CD4-positive, alpha-beta memory T cell (primary cell): ENCODE data around the gene HNRNPA1. TPM values are rescaled to one million over a fixed set of nuclear protein-coding genes. Genes with fewer than 3 reads are reported as not detected.
"Not testable (repeated sequence)": the region's sequence is repeated elsewhere in the genome, so short reads cannot be mapped to it uniquely, and the experiment has no call there.

ENCODE experiments used
- CTCF ChIA-PET: fragments of 350-600 bp; sonication (Branson Sonifier 250); formaldehyde crosslinking; loops from one replicate; lab custom pipeline; 2021; ENCODE audit warnings: inconsistent platforms; ENCODE audit not compliant: partially characterized antibody; lab: Charles Lee
- POLR2A ChIA-PET: fragments of 350-600 bp; sonication (Branson Sonifier 250); formaldehyde crosslinking; loops from one replicate; lab custom pipeline; 2021; ENCODE audit not compliant: partially characterized antibody; lab: Charles Lee
- DNase-seq, 5 donors: peaks; one replicate each; pipeline versions ENCODE4 v3.0.0 to v3.0.0-alpha.2; 2020 to 2022; ENCODE audit warnings: mixed read lengths in 1 of 5
- H3K27ac ChIP-seq: one replicate; pipeline ENCODE4 v1.7.0; 2013; ENCODE audit warnings: low read depth, low read length
- H3K27me3 ChIP-seq: 2 replicates; pipeline ENCODE4 v1.7.0; 2013; ENCODE audit warnings: mild to moderate bottlenecking, low read length, moderate library complexity; ENCODE audit not compliant: insufficient read depth
- H3K36me3 ChIP-seq: 2 replicates; pipeline ENCODE4 v1.7.0; 2013; ENCODE audit warnings: mild to moderate bottlenecking, low read length, moderate library complexity; ENCODE audit not compliant: insufficient read depth
- H3K4me1 ChIP-seq: 2 replicates; pipeline ENCODE4 v1.7.0; 2013; ENCODE audit warnings: mild to moderate bottlenecking, low read length, moderate library complexity; ENCODE audit not compliant: insufficient read depth
- H3K4me3 ChIP-seq, 2 donors: one replicate each; pipeline ENCODE4 v1.7.0; 2013; ENCODE audit warnings: low read length in 2 of 2, mild to moderate bottlenecking in 1 of 2
- H3K9me3 ChIP-seq, 2 donors: one replicate each; pipeline ENCODE4 v1.7.0; 2013; ENCODE audit warnings: low read length in 2 of 2, control low read depth in 1 of 2; ENCODE audit not compliant: control insufficient read depth in 1 of 2
- H3K27ac Mint-ChIP-seq, 7 donors: one replicate each; pipeline ENCODE4 v1.8.0; 2020 to 2021; ENCODE audit warnings: mixed read lengths in 7 of 7, mild to moderate bottlenecking in 6 of 7, inconsistent platforms in 3 of 7, moderate library complexity in 3 of 7
- H3K27me3 Mint-ChIP-seq, 2 donors: one replicate each; pipeline ENCODE4 v1.8.0; 2020 to 2021; ENCODE audit warnings: mixed read lengths in 2 of 2
- H3K36me3 Mint-ChIP-seq, 2 donors: one replicate each; pipeline ENCODE4 v1.8.0; 2020 to 2021; ENCODE audit warnings: mixed read lengths in 2 of 2, inconsistent platforms in 1 of 2, mild to moderate bottlenecking in 1 of 2
- H3K4me1 Mint-ChIP-seq, 4 donors: one replicate each; pipeline ENCODE4 v1.8.0; 2020 to 2021; ENCODE audit warnings: mixed read lengths in 4 of 4, mild to moderate bottlenecking in 1 of 4
- H3K4me3 Mint-ChIP-seq, 8 donors: one replicate each; pipeline ENCODE4 v1.8.0; 2020 to 2021; ENCODE audit warnings: mixed read lengths in 8 of 8, mild to moderate bottlenecking in 7 of 8, moderate library complexity in 6 of 8, inconsistent platforms in 3 of 8
- H3K9me3 Mint-ChIP-seq, 8 donors: one replicate each; pipeline ENCODE4 v1.8.0; 2020 to 2021; ENCODE audit warnings: mixed read lengths in 8 of 8, mild to moderate bottlenecking in 5 of 8, inconsistent platforms in 3 of 8, moderate library complexity in 1 of 8
- intact Hi-C: fragments of 100-400 bp; cut with micrococcal nuclease; formaldehyde crosslinking; loops from one replicate; pipeline ENCODE4 v1.15.1; 2023
- polyA plus RNA-seq, 2 donors: library from polyadenylated mRNA; unstranded; fragments of 300-500 nt; fragmentation: Illumina TruSeq; gene quantifications; one replicate each; pipeline ENCODE4 v1.2.3, GENCODE V29; 2021
- total RNA-seq, 2 experiments: library from RNA; stranded (reverse); gene quantifications; one replicate each; pipeline ENCODE4 v1.2.3, GENCODE V29; 2021

The HNRNPA1 gene
- total and polyA plus RNA-seq, 4 experiments from 2014 or later, result 756 to 1,061 (median 972) TPM

DNA sequence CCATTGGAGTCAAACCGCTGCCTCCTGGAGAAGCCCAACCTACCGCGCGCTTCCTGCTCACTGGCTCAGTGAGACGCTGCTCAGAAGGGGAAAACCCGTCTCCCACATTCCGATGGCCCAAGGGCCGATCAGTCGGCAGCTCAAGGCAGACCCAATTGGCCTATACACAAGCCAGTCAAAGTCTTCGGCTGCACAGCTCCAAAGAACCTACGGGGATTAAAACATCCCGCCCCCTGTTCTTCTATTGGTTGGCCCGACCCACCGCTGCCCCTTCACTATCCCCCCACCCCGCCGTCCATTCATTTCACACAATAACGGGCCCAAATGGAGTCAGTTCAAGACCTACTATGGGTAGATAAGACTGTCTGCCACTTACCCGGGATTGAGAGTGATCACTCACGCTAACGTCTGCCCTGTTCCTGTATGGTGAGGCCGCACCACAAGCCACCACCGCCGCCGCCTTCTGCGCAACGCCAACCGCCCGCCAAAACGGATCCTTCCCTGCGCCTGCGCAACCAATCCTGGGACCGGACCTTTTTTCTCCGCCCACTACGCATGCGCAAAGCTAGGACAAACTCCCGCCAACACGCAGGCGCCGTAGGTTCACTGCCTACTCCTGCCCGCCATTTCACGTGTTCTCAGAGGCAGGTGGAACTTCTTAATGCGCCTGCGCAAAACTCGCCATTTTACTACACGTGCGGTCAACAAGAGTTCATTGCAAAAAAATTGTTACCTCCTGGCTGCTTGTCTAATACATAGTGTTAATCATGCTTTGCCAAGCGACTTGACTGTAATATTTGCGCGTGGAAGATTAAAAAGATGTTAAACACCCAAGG, 676 bp upstream of the HNRNPA1 start, which contains the start of gene CBX5:
Gene CBX5 (minus strand): TSS at position 491 of the 836 bp plus-strand sequence. CDS start 22,472 bp downstream, outside the sequence.
- peaks cover 28% of the 10 kb centered on the region for H3K36me3 ChIP-seq
- peak within 1 kb of the TSS; percentile 90 to 94 for H3K4me3 ChIP-seq
- peaks cover 3 to 6% of the 10 kb centered on the region in 2 donors for H3K36me3 Mint-ChIP-seq
- DNase-seq, result peak; percentile 99 to 100 (median 100)
- H3K27ac Mint-ChIP-seq, result no peak within 1 kb of the TSS
- no peaks in the 10 kb centered on the region for H3K9me3 ChIP-seq
- H3K4me3 Mint-ChIP-seq, result no peak within 1 kb of the TSS
- H3K4me1 Mint-ChIP-seq, result peaks cover 21 to 56% (median 35%) of the 10 kb centered on the region in 4 donors
- H3K4me1 ChIP-seq, result peaks cover 75% of the 10 kb centered on the region
- no peaks in the 10 kb centered on the region for H3K27me3 ChIP-seq
- CTCF ChIA-PET, result interaction anchor here (0.9 to 4.0 kb wide), 9 partner anchors 13 to 125 kb away, joined by 3 to 25 read pairs (median 6); partner anchors contain the start of gene COPZ1
- H3K9me3 Mint-ChIP-seq, result peaks cover 0 to 2% (median 0%) of the 10 kb centered on the region in 8 donors
- peak within 1 kb of the TSS; percentile 92 for H3K27ac ChIP-seq
- no peaks in the 10 kb centered on the region for H3K27me3 Mint-ChIP-seq
- intact Hi-C loops, result loop anchor here (1.0 kb wide), 3 partner anchors 44 to 217 kb away; partner anchors contain the start of gene NCKAP1L
- POLR2A ChIA-PET, result interaction anchor here (0.6 to 3.1 kb wide), 43 partner anchors 7 to 1835 kb away, joined by 3 to 69 read pairs (median 4); partner anchors contain the start of genes CALCOCO1, COPZ1, EIF4B and ITGA5

DNA sequence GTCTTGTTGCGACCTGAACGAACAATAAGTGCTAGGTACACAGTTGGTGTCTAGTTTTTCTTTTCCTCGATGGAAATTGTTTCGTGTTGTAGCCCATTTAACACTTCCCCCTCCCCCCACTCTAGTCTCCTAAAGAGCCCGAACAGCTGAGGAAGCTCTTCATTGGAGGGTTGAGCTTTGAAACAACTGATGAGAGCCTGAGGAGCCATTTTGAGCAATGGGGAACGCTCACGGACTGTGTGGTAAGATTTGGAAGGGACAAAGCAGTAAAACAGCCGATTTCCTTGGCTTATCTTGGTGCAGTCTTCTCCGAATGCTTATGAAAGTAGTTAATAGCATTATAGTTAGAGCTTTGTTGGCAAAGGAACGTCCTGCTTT, 724 bp downstream of the HNRNPA1 start:
- H3K27me3 Mint-ChIP-seq, intact Hi-C loops: not testable (repeated sequence)

GRCh38 chr12:54281694-54282093, 1.2 kb downstream of the HNRNPA1 start:
- Mint-ChIP-seq H3K36me3 (peaks cover 0 to 19% of the 10 kb centered on the region in 2 donors), H3K4me1 (peaks cover 3 to 50% (median 27%) of the 10 kb centered on the region in 4 donors)
- CTCF ChIA-PET, result interaction anchor here (1.0 to 4.0 kb wide), 5 partner anchors 12 to 75 kb away, joined by 3 to 25 read pairs (median 14); partner anchors contain the start of gene COPZ1
- POLR2A ChIA-PET, result interaction anchor here (0.7 to 3.1 kb wide), 12 partner anchors 9 to 216 kb away, joined by 3 to 69 read pairs (median 9); partner anchors contain the start of genes COPZ1, ITGA5, NCKAP1L and NFE2
- H3K27me3 Mint-ChIP-seq, H3K9me3 ChIP-seq, H3K4me3 Mint-ChIP-seq, H3K27me3 ChIP-seq, DNase-seq, intact Hi-C loops, H3K27ac Mint-ChIP-seq, H3K9me3 Mint-ChIP-seq: not testable (repeated sequence)
- Histone ChIP-seq H3K27ac (peak overlapping the region; percentile 92), H3K36me3 (peaks cover 45% of the 10 kb centered on the region), H3K4me1 (peaks cover 78% of the 10 kb centered on the region), H3K4me3 (peak overlapping the region; percentile 90 to 94)

More for the DNA sequence above, 724 bp downstream of the HNRNPA1 start:
- H3K4me3 Mint-ChIP-seq, H3K9me3 ChIP-seq, DNase-seq, H3K27ac Mint-ChIP-seq, H3K27me3 ChIP-seq, H3K9me3 Mint-ChIP-seq: not testable (repeated sequence)
- POLR2A ChIA-PET, result interaction anchor here (0.7 to 3.1 kb wide), 13 partner anchors 9 to 217 kb away, joined by 3 to 69 read pairs (median 5); partner anchors contain the start of genes COPZ1, ITGA5, NCKAP1L and NFE2
- Mint-ChIP-seq H3K36me3 (peaks cover 0 to 18% of the 10 kb centered on the region in 2 donors), H3K4me1 (peaks cover 7 to 54% (median 29%) of the 10 kb centered on the region in 4 donors)
- CTCF ChIA-PET, result interaction anchor here (1.0 to 4.0 kb wide), 5 partner anchors 12 to 76 kb away, joined by 3 to 25 read pairs (median 14); partner anchors contain the start of gene COPZ1
- peak overlapping the region; percentile 92 for H3K27ac ChIP-seq
- peak overlapping the region; percentile 90 to 94 for H3K4me3 ChIP-seq
- peaks cover 41% of the 10 kb centered on the region for H3K36me3 ChIP-seq
- peaks cover 81% of the 10 kb centered on the region for H3K4me1 ChIP-seq

DNA sequence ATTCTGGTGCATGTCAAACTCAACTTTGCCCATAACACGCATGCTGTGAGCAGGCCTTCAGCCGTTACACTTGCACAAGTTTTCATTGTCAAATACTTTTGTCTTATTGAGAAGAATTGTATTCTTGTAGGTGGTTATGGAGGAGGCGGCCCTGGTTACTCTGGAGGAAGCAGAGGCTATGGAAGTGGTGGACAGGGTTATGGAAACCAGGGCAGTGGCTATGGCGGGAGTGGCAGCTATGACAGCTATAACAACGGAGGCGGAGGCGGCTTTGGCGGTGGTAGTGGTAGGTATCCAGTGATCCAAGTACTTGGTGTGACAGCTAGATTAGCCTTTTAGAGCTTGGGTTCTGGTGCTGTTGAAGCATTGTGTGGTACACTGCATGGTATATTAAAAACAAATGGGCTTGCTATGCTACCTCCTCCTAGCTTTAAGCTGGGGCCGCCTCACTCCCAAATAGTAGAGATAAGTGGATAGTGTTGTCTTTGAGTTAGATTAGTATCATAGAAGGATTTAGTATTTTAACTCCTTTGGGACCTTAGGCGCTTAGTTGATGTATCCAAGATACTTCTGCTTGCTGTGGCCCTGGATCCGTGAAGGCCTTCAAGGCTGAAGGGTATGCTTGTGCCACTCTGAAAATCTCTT, 2.5 kb downstream of the HNRNPA1 start:
- H3K27ac ChIP-seq, result peak overlapping the region; percentile 92
- Mint-ChIP-seq H3K4me3 (no peak overlapping the region), H3K27ac (peak overlapping the region in 2 of 7 donors; percentile 82 to 93), H3K36me3 (peaks cover 3 to 33% of the 10 kb centered on the region in 2 donors), H3K27me3 (no peaks in the 10 kb centered on the region), H3K9me3 (peaks cover 0 to 2% (median 0%) of the 10 kb centered on the region in 8 donors), H3K4me1 (peaks cover 0 to 46% (median 27%) of the 10 kb centered on the region in 4 donors)
- H3K36me3 ChIP-seq, result peaks cover 59% of the 10 kb centered on the region
- peaks cover 64% of the 10 kb centered on the region for H3K4me1 ChIP-seq
- POLR2A ChIA-PET, result interaction anchor here (0.8 to 1.5 kb wide), 4 partner anchors 10 to 66 kb away, joined by 3 to 6 read pairs (median 4); partner anchors contain the start of gene COPZ1
- peak in 1 of 5 donors; percentile 52 for DNase-seq
- H3K9me3 ChIP-seq, result no peaks in the 10 kb centered on the region
- no peaks in the 10 kb centered on the region for H3K27me3 ChIP-seq
- intact Hi-C loops, result no loop called here
- H3K4me3 ChIP-seq, result peak overlapping the region; percentile 2 to 90
- CTCF ChIA-PET, result interaction anchor here (1.0 to 5.1 kb wide), 7 partner anchors 11 to 97 kb away, joined by 3 to 40 read pairs (median 5); partner anchors contain the start of gene COPZ1

DNA sequence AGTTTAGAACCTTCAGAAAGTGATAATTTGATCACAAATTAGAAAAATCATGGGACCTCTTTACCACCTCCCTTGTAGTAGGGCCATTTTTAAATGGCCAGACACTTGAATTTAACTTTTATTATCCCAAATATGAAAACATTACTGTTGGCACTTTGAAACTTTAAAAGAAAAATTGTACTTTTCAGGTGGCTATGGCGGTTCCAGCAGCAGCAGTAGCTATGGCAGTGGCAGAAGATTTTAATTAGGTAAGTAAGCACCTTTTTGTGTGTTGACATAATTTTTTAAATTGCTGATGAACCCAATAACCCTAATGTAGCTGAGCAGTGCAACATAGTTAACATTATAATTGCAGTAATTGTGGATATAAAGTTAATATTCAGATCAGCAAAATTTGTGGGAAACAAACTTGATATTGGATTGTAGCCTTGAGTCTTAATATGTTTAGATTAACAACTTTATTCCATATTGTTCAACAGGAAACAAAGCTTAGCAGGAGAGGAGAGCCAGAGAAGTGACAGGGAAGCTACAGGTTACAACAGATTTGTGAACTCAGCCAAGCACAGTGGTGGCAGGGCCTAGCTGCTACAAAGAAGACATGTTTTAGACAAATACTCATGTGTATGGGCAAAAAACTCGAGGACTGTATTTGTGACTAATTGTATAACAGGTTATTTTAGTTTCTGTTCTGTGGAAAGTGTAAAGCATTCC, 3.7 kb downstream of the HNRNPA1 start:
- H3K4me1 ChIP-seq, result peaks cover 53% of the 10 kb centered on the region
- Mint-ChIP-seq H3K36me3 (peaks cover 3 to 35% of the 10 kb centered on the region in 2 donors), H3K4me3 (peak overlapping the region in 6 of 8 donors; percentile 16 to 64 (median 48)), H3K27ac (peak overlapping the region in 6 of 7 donors; percentile 16 to 85 (median 72)), H3K4me1 (peaks cover 0 to 37% (median 22%) of the 10 kb centered on the region in 4 donors)
- peaks cover 61% of the 10 kb centered on the region for H3K36me3 ChIP-seq
- intact Hi-C loops, H3K9me3 Mint-ChIP-seq, H3K4me3 ChIP-seq, H3K9me3 ChIP-seq, H3K27me3 Mint-ChIP-seq, DNase-seq, H3K27me3 ChIP-seq: not testable (repeated sequence)
- H3K27ac ChIP-seq, result peak overlapping the region; percentile 6
- ChIA-PET POLR2A (interaction anchor here (0.7 to 1.5 kb wide), 3 partner anchors 9 to 84 kb away, joined by 3 to 6 read pairs (median 4); no protein-coding TSS in a partner anchor), CTCF (interaction anchor here (1.0 to 5.1 kb wide), 8 partner anchors 10 to 96 kb away, joined by 3 to 40 read pairs (median 4); partner anchors contain the start of gene COPZ1)
